HepG2 (cell line): ENCODE measurements around the gene HSP90AB1. TPM values are rescaled to one million over a fixed set of nuclear protein-coding genes. Genes with fewer than 3 reads are reported as not detected.

ENCODE experiments used
- ELK4 ChIP-seq: sonication (generic); formaldehyde crosslinking; IDR thresholded peaks from 2 replicates; pipeline ENCODE4 v1.9.0; 2021; ENCODE audit warnings: missing genetic modification reagents, borderline replicate concordance
- ERF ChIP-seq: IDR thresholded peaks from 2 replicates; pipeline ENCODE4 v1.6.1; 2018; ENCODE audit warnings: missing biosample characterization, missing genetic modification reagents
- FOSL1 ChIP-seq: sonication (generic); formaldehyde crosslinking; IDR thresholded peaks from 2 replicates; pipeline ENCODE4 v1.9.0; 2021; ENCODE audit warnings: missing genetic modification reagents, borderline replicate concordance
- GATAD1 ChIP-seq: IDR thresholded peaks from 2 replicates; pipeline ENCODE4 v1.6.1; 2016; ENCODE audit warnings: missing genetic modification reagents, missing compliant biosample characterization
- GMEB2 ChIP-seq: IDR thresholded peaks from 2 replicates; pipeline ENCODE4 v1.6.1; 2016; ENCODE audit warnings: missing biosample characterization, missing genetic modification reagents, low read depth
- KAT2B ChIP-seq: fragments of 150-350 bp; IDR thresholded peaks from 2 replicates; pipeline ENCODE4 v1.6.1; 2014; ENCODE audit warnings: low read depth, low read length, borderline replicate concordance
- PHF21A ChIP-seq: sonication (generic); formaldehyde crosslinking; IDR thresholded peaks from 2 replicates; pipeline ENCODE4 v1.5.0; 2020; ENCODE audit warnings: mild to moderate bottlenecking, missing genetic modification reagents
- TEAD3 ChIP-seq: optimal IDR thresholded peaks from 2 replicates; pipeline ENCODE3; 2016; ENCODE audit warnings: borderline replicate concordance
- ZBTB2 ChIP-seq: sonication (generic); formaldehyde crosslinking; IDR thresholded peaks from 2 replicates; pipeline ENCODE4 v1.8.0; 2022; ENCODE audit warnings: low read depth, missing genetic modification reagents
- ZBTB7B ChIP-seq: sonication (generic); formaldehyde crosslinking; IDR thresholded peaks from 2 replicates; pipeline ENCODE4 v1.4.0; 2020; ENCODE audit warnings: missing genetic modification reagents
- ZC3H13 ChIP-seq: sonication (generic); formaldehyde crosslinking; IDR thresholded peaks from 2 replicates; pipeline ENCODE4 v1.8.1; 2023; ENCODE audit warnings: mild to moderate bottlenecking, missing genetic modification reagents, moderate library complexity
- ZFAT ChIP-seq: sonication (generic); formaldehyde crosslinking; conservative IDR thresholded peaks from 2 replicates; pipeline ENCODE4 v1.8.1; 2023; ENCODE audit warnings: missing genetic modification reagents, inconsistent platforms
- ZNF274 ChIP-seq: sonication (generic); formaldehyde crosslinking; IDR thresholded peaks from 2 replicates; pipeline ENCODE4 v1.5.1; 2020; ENCODE audit warnings: mild to moderate bottlenecking, missing genetic modification reagents
- ZNF33B ChIP-seq: sonication (generic); formaldehyde crosslinking; IDR thresholded peaks from 2 replicates; pipeline ENCODE4 v1.5.1; 2020; ENCODE audit warnings: mild to moderate bottlenecking, missing genetic modification reagents
- ZNF570 ChIP-seq: sonication (generic); formaldehyde crosslinking; IDR thresholded peaks from 2 replicates; pipeline ENCODE4 v1.4.0; 2020; ENCODE audit warnings: mild to moderate bottlenecking, missing genetic modification reagents, borderline replicate concordance
- ZNF614 ChIP-seq: IDR thresholded peaks from 2 replicates; pipeline ENCODE4 v1.6.1; 2018; ENCODE audit warnings: missing biosample characterization, missing genetic modification reagents, inconsistent platforms, borderline replicate concordance
- ZNF652 ChIP-seq: IDR thresholded peaks from 2 replicates; pipeline ENCODE4 v1.6.1; 2016; ENCODE audit warnings: low read depth, borderline replicate concordance
- ZSCAN22 ChIP-seq: sonication (generic); formaldehyde crosslinking; IDR thresholded peaks from 2 replicates; pipeline ENCODE4 v1.4.0; 2020; ENCODE audit warnings: mild to moderate bottlenecking, missing genetic modification reagents
- ZXDC ChIP-seq: sonication (generic); formaldehyde crosslinking; IDR thresholded peaks from 2 replicates; pipeline ENCODE4 v1.5.0; 2020; ENCODE audit warnings: mild to moderate bottlenecking, missing genetic modification reagents
- polyA plus RNA-seq, 8 experiments: library from polyadenylated mRNA; depleted of rRNA in 3 of 8; stranded (reverse) in 7 of 8; unstranded in 1 of 8; fragments of >200 nt; fragmentation: Illumina TruSeq in 4 of 8; extraction: Trizol in 4 of 8; gene quantifications; 2 replicates each; pipeline versions ENCODE4 v1.2.1 to v1.2.3, GENCODE V29; 2011 to 2016; ENCODE audit warnings: low read depth in 4 of 8, missing spikeins in 1 of 8, mixed read lengths in 1 of 8; ENCODE audit not compliant: insufficient read depth in 1 of 8
- total RNA-seq, 5 experiments: library from RNA; depleted of rRNA; stranded (reverse); fragments of >200 nt; fragmentation: Illumina TruSeq; extraction: Trizol; gene quantifications; 2 replicates each; pipeline ENCODE4 v1.2.3, GENCODE V29; 2016; ENCODE audit warnings: low read depth in 1 of 5

Gene HSP90AB1
- total and polyA plus RNA-seq, 2 of the 13 experiments (the other 11 are each of a cell fraction or from before 2014, with no cell fraction given) = 1,325 to 1,472 TPM

GRCh38 chr6:44219053-44219814, 27.7 kb upstream of the HSP90AB1 start (continued):
- TF ChIP-seq ZBTB2 (no peak), TEAD3 (CRISPR knock-in tag) (peak; percentile 43), GATAD1 (CRISPR knock-in tag) (peak; percentile 53; the same call in 1 of the 2 replicates), ZXDC (CRISPR knock-in tag) (no peak; the same call in 1 of the 2 replicates), ZNF652 (CRISPR knock-in tag) (no peak), ZSCAN22 (no peak), GMEB2 (CRISPR knock-in tag) (no peak), ERF (CRISPR knock-in tag) (peak; percentile 74; the same call in 1 of the 2 replicates), FOSL1 (no peak), ZFAT (CRISPR knock-in tag) (0 out of 2 replicates have a peak, but pooled peaks have one; percentile 26), ZC3H13 (CRISPR knock-in tag) (peak; percentile 80), PHF21A (CRISPR knock-in tag) (peak; percentile 88), ZBTB7B (CRISPR knock-in tag) (peak; percentile 94), ZNF614 (CRISPR knock-in tag) (peak; percentile 83), ELK4 (CRISPR knock-in tag) (no peak), KAT2B (no peak), ZNF570 (no peak), ZNF33B (CRISPR knock-in tag) (peak; percentile 78; the same call in 1 of the 2 replicates), ZNF274 (CRISPR knock-in tag) (peak; percentile 87)
